Natural killer cell (primary cell): ENCODE results near the gene SETMAR. TPM values are rescaled to one million over a fixed set of nuclear protein-coding genes. Genes with fewer than 3 reads are reported as not detected.

ENCODE experiments used
- ATAC-seq, 3 donors: fragments of 150-1000 bp in 2 of 3; fragments of 200-7000 bp in 1 of 3; cut with Tn5 transposase; 1 replicate in 1 of 3; 2 replicates in 2 of 3; pipeline ENCODE4 v1.10.0; 2021; ENCODE audit warnings: mild to moderate bottlenecking in 2 of 3, moderate library complexity in 2 of 3
- DNase-seq, 2 donors: peaks; one replicate each; pipeline versions ENCODE4 v3.0.0 to v3.0.0-alpha.2; 2013 to 2021; ENCODE audit warnings: mixed read lengths in 1 of 2
- H3K27ac ChIP-seq: one replicate; pipeline ENCODE4 v1.5.1; 2013; ENCODE audit warnings: mild to moderate bottlenecking, low read length
- H3K27me3 ChIP-seq: one replicate; pipeline ENCODE4 v1.6.1; 2013; ENCODE audit warnings: low read length; ENCODE audit not compliant: control insufficient read depth, insufficient read depth
- H3K36me3 ChIP-seq: one replicate; pipeline ENCODE4 v1.6.1; 2013; ENCODE audit warnings: low read length; ENCODE audit not compliant: control insufficient read depth, insufficient read depth
- H3K4me1 ChIP-seq: one replicate; pipeline ENCODE4 v1.6.1; 2013; ENCODE audit warnings: low read length; ENCODE audit not compliant: control insufficient read depth, insufficient read depth
- H3K4me3 ChIP-seq: one replicate; pipeline ENCODE4 v1.5.1; 2013; ENCODE audit warnings: low read length
- H3K9me3 ChIP-seq: one replicate; pipeline ENCODE4 v1.6.1; 2013; ENCODE audit warnings: low read length; ENCODE audit not compliant: control insufficient read depth, insufficient read depth
- H3K27ac Mint-ChIP-seq, 2 donors: one replicate each; pipeline ENCODE4 v1.8.0; 2022; ENCODE audit warnings: mild to moderate bottlenecking in 2 of 2, mixed read lengths in 2 of 2, moderate library complexity in 1 of 2
- H3K27me3 Mint-ChIP-seq, 2 donors: one replicate each; pipeline ENCODE4 v1.8.0; 2022; ENCODE audit warnings: low read depth in 2 of 2, mixed read lengths in 2 of 2
- H3K36me3 Mint-ChIP-seq: one replicate; pipeline ENCODE4 v1.8.0; 2022; ENCODE audit warnings: mixed read lengths
- H3K4me1 Mint-ChIP-seq, 2 donors: one replicate each; pipeline ENCODE4 v1.8.0; 2022; ENCODE audit warnings: mixed read lengths in 2 of 2
- H3K4me3 Mint-ChIP-seq: one replicate; pipeline ENCODE4 v1.8.0; 2022; ENCODE audit warnings: mild to moderate bottlenecking, moderate library complexity, mixed read lengths
- H3K9me3 Mint-ChIP-seq, 2 donors: one replicate each; pipeline ENCODE4 v1.8.0; 2022; ENCODE audit warnings: mixed read lengths in 2 of 2
- CTCF ChIP-seq: fragments of 200-600 bp; IDR thresholded peaks from one replicate; pipeline ENCODE4 v1.8.0; 2022; ENCODE audit warnings: antibody characterized with exemption
- WGBS: methylation state at CpG from one replicate; pipeline ENCODE4 v1.1.7; 2013; ENCODE audit warnings: missing lambda C conversion rate; ENCODE audit not compliant: insufficient coverage; 5-methylcytosine and 5-hydroxymethylcytosine counted together
- intact Hi-C: fragments of 100-400 bp; cut with micrococcal nuclease; formaldehyde crosslinking; loops from one replicate; pipeline ENCODE4 v1.14.2; 2022
- total RNA-seq, 4 donors: library from RNA; stranded (reverse); fragments of 120-200 nt in 1 of 4; gene quantifications; one replicate each; pipeline versions ENCODE4 v1.2.3 to v1.2.4, GENCODE V29; 2013 to 2022

Gene SETMAR
- total RNA-seq, 3 donors from 2014 or later (not counting 1 experiment from before 2014, with no cell fraction given): 4.8 to 9.3 (median 6.4) TPM

- peak overlapping the region; percentile 82 for H3K4me3 Mint-ChIP-seq
- Histone ChIP-seq H3K4me1 (peaks cover 3% of the 10 kb centered on the region), H3K27me3 (no peaks in the 10 kb centered on the region), H3K9me3 (no peaks in the 10 kb centered on the region), H3K36me3 (no peaks in the 10 kb centered on the region), H3K27ac (peak overlapping the region; percentile 88), H3K4me3 (peak overlapping the region; percentile 60)
- 94% methylated on average over 4 of the region's 4 CpGs for WGBS
- TF ChIP-seq CTCF: no peak
- ATAC-seq: peak in 2 of 3 donors; percentile 1 to 7
- H3K36me3 Mint-ChIP-seq: no peaks in the 10 kb centered on the region
- H3K27me3 Mint-ChIP-seq: no peaks in the 10 kb centered on the region
- H3K9me3 Mint-ChIP-seq: no peaks in the 10 kb centered on the region
- intact Hi-C loops: loop anchor here (1.0 to 10.0 kb wide), 8 partner anchors 40 to 705 kb away; partner anchors contain the start of genes ITPR1 and SUMF1
- H3K4me1 Mint-ChIP-seq: peaks cover 19 to 25% of the 10 kb centered on the region in 2 donors
- no peak for DNase-seq
- H3K27ac Mint-ChIP-seq: peak overlapping the region; percentile 92 to 94
Observed at GRCh38 chr3:4351872-4352271, 48.7 kb downstream of the SETMAR start.

- no peaks in the 10 kb centered on the region for H3K9me3 ChIP-seq
- Mint-ChIP-seq H3K27me3 (no peaks in the 10 kb centered on the region), H3K36me3 (no peaks in the 10 kb centered on the region), H3K4me3 (no peak overlapping the region), H3K4me1 (peaks cover 18 to 23% of the 10 kb centered on the region in 2 donors), H3K27ac (peak overlapping the region; percentile 12 to 58), H3K9me3 (no peaks in the 10 kb centered on the region)
- no peaks in the 10 kb centered on the region for H3K36me3 ChIP-seq
- ATAC-seq (no peak), DNase-seq (no peak)
- H3K4me1 ChIP-seq: peaks cover 3% of the 10 kb centered on the region
- TF ChIP-seq CTCF: no peak
- H3K27ac ChIP-seq: no peak overlapping the region
- 79% methylated on average over 6 of the region's 6 CpGs for WGBS
- H3K27me3 ChIP-seq: no peaks in the 10 kb centered on the region
- intact Hi-C loops: loop anchor here (10.0 kb wide), 1 partner anchor 629 kb away; no protein-coding TSS in a partner anchor
- H3K4me3 ChIP-seq: no peak overlapping the region
Observed at GRCh38 chr3:4355401-4356219, 52.4 kb downstream of the SETMAR start.

GRCh38 chr3:4356220-4356540 is 53.0 kb downstream of the SETMAR start:
- ATAC-seq: no peak
- intact Hi-C loops: loop anchor here (10.0 kb wide), 1 partner anchor 629 kb away; no protein-coding TSS in a partner anchor
- 97% methylated on average over 6 of the region's 6 CpGs for WGBS

More at GRCh38 chr3:4356220-4356540, 53.0 kb downstream of the SETMAR start:
- TF ChIP-seq CTCF: no peak
- H3K27me3 Mint-ChIP-seq: no peaks in the 10 kb centered on the region
- H3K4me3 Mint-ChIP-seq: no peak overlapping the region
- no peaks in the 10 kb centered on the region for H3K36me3 Mint-ChIP-seq
- H3K4me3 ChIP-seq: no peak overlapping the region
- DNase-seq: no peak
- no peaks in the 10 kb centered on the region for H3K36me3 ChIP-seq
- no peak overlapping the region for H3K27ac ChIP-seq
- no peak overlapping the region for H3K27ac Mint-ChIP-seq
- H3K4me1 ChIP-seq: peaks cover 3% of the 10 kb centered on the region
- H3K27me3 ChIP-seq: no peaks in the 10 kb centered on the region
- no peaks in the 10 kb centered on the region for H3K9me3 Mint-ChIP-seq
- H3K9me3 ChIP-seq: no peaks in the 10 kb centered on the region
- H3K4me1 Mint-ChIP-seq: peaks cover 14 to 18% of the 10 kb centered on the region in 2 donors
